ENCODE results near the gene PXYLP1. TPM values are rescaled to one million over a fixed set of nuclear protein-coding genes. Genes with fewer than 3 reads are reported as not detected.

PXYLP1 gene
- total and polyA plus RNA-seq, 2 of the 8 experiments (the other 6 are each of a cell fraction or from before 2014, with no cell fraction given): 19.4 to 20.6 TPM

DNA sequence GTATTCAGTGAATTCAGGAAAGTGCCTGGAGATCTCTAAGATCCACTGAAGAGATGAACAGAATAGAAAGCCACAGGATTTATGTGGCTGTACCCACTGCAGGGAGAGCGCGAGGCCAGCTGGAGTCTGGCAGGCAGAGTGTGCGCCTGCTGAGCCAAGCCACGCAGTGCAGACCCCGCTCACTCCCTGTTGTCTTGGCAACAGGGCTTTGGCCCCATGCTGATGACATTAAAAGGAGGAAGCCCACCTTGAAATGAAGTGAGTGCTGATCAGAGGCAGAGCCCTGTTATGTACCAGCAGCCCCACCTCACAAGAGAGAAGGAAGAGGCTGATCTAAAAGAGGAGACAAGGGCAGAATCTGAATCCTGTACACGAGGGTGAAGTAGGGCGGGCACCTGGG, 36.7 kb downstream of the PXYLP1 start (continued):
- TF ChIP-seq CBX5 (IDR thresholded peaks at IDR 0.05; ENCODE audit: low read depth, low read length): no peak
